ENCODE measurements around the gene ZNF185.
A peak's percentile ranks its signal among the peaks of the same experiment; 100 is the strongest.
"Not testable (repeated sequence)": the region's sequence is repeated elsewhere in the genome, so short reads cannot be mapped to it uniquely, and the experiment has no call there.

ZNF185 gene

GRCh38 chrX:152895724-152896420 is 2.0 kb upstream of the ZNF185 start:
- DNase-seq (ENCODE audit: low spot score) = no peak

GRCh38 chrX:152896450-152896849 is 1.4 kb upstream of the ZNF185 start:
- DNase-seq (ENCODE audit: low spot score) = no peak

GRCh38 chrX:152898442-152898841 is 575 bp downstream of the ZNF185 start:
- DNase-seq (ENCODE audit: low spot score) = no peak

GRCh38 chrX:152899111-152899873 is 1.4 kb downstream of the ZNF185 start:
- no peak for DNase-seq (ENCODE audit: low spot score)

GRCh38 chrX:152899874-152900719 is 2.2 kb downstream of the ZNF185 start:
- DNase-seq (ENCODE audit: low spot score) = no peak

GRCh38 chrX:152900937-152901445 is 3.1 kb downstream of the ZNF185 start:
- no peak for DNase-seq (ENCODE audit: low spot score)

GRCh38 chrX:152901816-152902501 is 4.1 kb downstream of the ZNF185 start:
- DNase-seq (ENCODE audit: low spot score) = no peak

- no peak for DNase-seq (ENCODE audit: low spot score)
Measured at GRCh38 chrX:152902502-152902820, 4.6 kb downstream of the ZNF185 start.

- DNase-seq (ENCODE audit: low spot score) = no peak
Measured at GRCh38 chrX:152903589-152903988, 5.7 kb downstream of the ZNF185 start.

- peak; percentile 28 for DNase-seq (ENCODE audit: low spot score)
Measured at GRCh38 chrX:152904151-152905080, 6.5 kb downstream of the ZNF185 start.

GRCh38 chrX:152905081-152905420 is 7.2 kb downstream of the ZNF185 start:
- no peak for DNase-seq (ENCODE audit: low spot score)

- no peak for DNase-seq (ENCODE audit: low spot score)
Measured at GRCh38 chrX:152907084-152907651, 9.3 kb downstream of the ZNF185 start.

- no peak for DNase-seq (ENCODE audit: low spot score)
Measured at GRCh38 chrX:152908486-152908885, 10.6 kb downstream of the ZNF185 start.

GRCh38 chrX:152910018-152910417 is 12.2 kb downstream of the ZNF185 start:
- DNase-seq (ENCODE audit: low spot score) = not testable (repeated sequence)

- no peak for DNase-seq (ENCODE audit: low spot score)
Measured at GRCh38 chrX:152912106-152912505, 14.2 kb downstream of the ZNF185 start.

GRCh38 chrX:152912641-152913040 is 14.8 kb downstream of the ZNF185 start:
- no peak for DNase-seq (ENCODE audit: low spot score)

GRCh38 chrX:152913346-152913745 is 15.5 kb downstream of the ZNF185 start:
- no peak for DNase-seq (ENCODE audit: low spot score)

- DNase-seq (ENCODE audit: low spot score) = no peak
Measured at GRCh38 chrX:152913910-152914309, 16.0 kb downstream of the ZNF185 start.

- DNase-seq (ENCODE audit: low spot score) = no peak
Measured at GRCh38 chrX:152915541-152916241, 17.8 kb downstream of the ZNF185 start.
